ENCODE measurements around the gene MSH3. TPM values are rescaled to one million over a fixed set of nuclear protein-coding genes. Genes with fewer than 3 reads are reported as not detected.
A peak's percentile ranks its signal among the peaks of the same experiment; 100 is the strongest.

The MSH3 gene
- total and polyA plus RNA-seq, 2 of the 8 experiments (the other 6 are each of a cell fraction or from before 2014, with no cell fraction given) = 3.6 to 22.6 TPM

- H3K79me2 ChIP-seq (ENCODE audit: control insufficient read depth in 1 of 2, insufficient read depth in 2 of 2, low read length in 2 of 2) = no peaks in the 10 kb centered on the region
- H2BK15ac ChIP-seq (ENCODE audit: low read length) = no peak overlapping the region
- H2AK5ac ChIP-seq (ENCODE audit: low read depth, low read length) = no peak overlapping the region
- no peak overlapping the region for H3K27ac ChIP-seq (ENCODE audit: low read depth, low read length)
- no peaks in the 10 kb centered on the region; a peak in 1 of 8 replicates for H3K36me3 ChIP-seq (ENCODE audit: control insufficient read depth in 2 of 4, insufficient read depth in 4 of 4, low read length in 3 of 4)
- H3K4me2 ChIP-seq (ENCODE audit: insufficient read depth in 1 of 2, low read depth in 2 of 2, low read length in 2 of 2) = no peak overlapping the region
- H3K56ac ChIP-seq (replicated peaks; ENCODE audit: insufficient read length, low read depth, low read length) = no peak overlapping the region
- no peak for FAIRE-seq
- H4K5ac ChIP-seq (ENCODE audit: insufficient read length, low read depth, low read length) = no peak overlapping the region
- H3K9ac ChIP-seq (replicated peaks in 1 of 4; ENCODE audit: extremely low read depth in 1 of 4, low read depth in 3 of 4, low read length in 3 of 4) = no peak overlapping the region
- H3K23me2 ChIP-seq (ENCODE audit: low read depth, low read length) = no peaks in the 10 kb centered on the region; the same call in 1 of the 2 replicates
- 94% methylated on average over 1 of the region's 1 CpG; no CpG with 5 or more reads in 1 of the 2 experiments for WGBS, 2 experiments (ENCODE audit: extremely low coverage in 1 of 2, insufficient coverage in 1 of 2, insufficient read length in 1 of 2, insufficient replicate concordance in 2 of 2, low coverage in 1 of 2, low lambda C conversion rate in 2 of 2, missing lambda C conversion rate in 1 of 2)
- H4K8ac ChIP-seq (ENCODE audit: extremely low read depth, insufficient read depth, low read length) = no peak overlapping the region
- no peak overlapping the region for H2BK20ac ChIP-seq (ENCODE audit: low read length)
- H2AFZ ChIP-seq (ENCODE audit: low read length) = no peak overlapping the region
- H3K4me3 ChIP-seq (ENCODE audit: extremely low read depth in 1 of 4, insufficient read depth in 2 of 4, low read depth in 3 of 4, low read length in 4 of 4) = no peak overlapping the region
- H3K79me1 ChIP-seq (ENCODE audit: low read depth, low read length) = no peaks in the 10 kb centered on the region
- H4K91ac ChIP-seq (replicated peaks; ENCODE audit: insufficient read length, low read length) = no peak overlapping the region
- H2BK5ac ChIP-seq (ENCODE audit: low read depth, low read length) = no peak overlapping the region
- peaks cover 0 to 3% of the 10 kb centered on the region in 2 experiments; a peak in 1 of 4 replicates for H3K9me3 ChIP-seq (ENCODE audit: insufficient read depth in 2 of 2, low read depth in 1 of 2, low read length in 1 of 2)
- H4K20me1 ChIP-seq (replicated peaks in 1 of 2; ENCODE audit: control insufficient read depth in 1 of 2, insufficient read depth in 2 of 2, low read length in 2 of 2) = no peaks in the 10 kb centered on the region
- no peak overlapping the region for H3K23ac ChIP-seq (ENCODE audit: insufficient read length)
- H3K4me1 ChIP-seq (replicated peaks in 1 of 4; ENCODE audit: control insufficient read depth in 3 of 4, insufficient read depth in 4 of 4, low read length in 3 of 4) = no peaks in the 10 kb centered on the region
- POLR2A ChIA-PET (ENCODE audit: partially characterized antibody) = no interaction called here
- CTCF ChIA-PET (ENCODE audit: partially characterized antibody) = interaction anchor here (2.5 kb wide), 1 partner anchor 30 kb away, joined by 9 read pairs; no protein-coding TSS in a partner anchor
- no peak overlapping the region for H3K14ac ChIP-seq (ENCODE audit: insufficient read length)
- no peak overlapping the region for H2BK12ac ChIP-seq (ENCODE audit: low read depth, low read length)
- H2BK120ac ChIP-seq (replicated peaks; ENCODE audit: low read depth, low read length) = no peak overlapping the region
- H3K18ac ChIP-seq (ENCODE audit: extremely low read depth, low read length) = no peak overlapping the region
- H3K27me3 ChIP-seq (replicated peaks in 1 of 4; ENCODE audit: control insufficient read depth in 3 of 4, extremely low read depth in 1 of 4, insufficient read depth in 3 of 4, low read length in 3 of 4) = no peaks in the 10 kb centered on the region
- DNase-seq (ENCODE audit: low read depth in 1 of 2, low spot score in 2 of 2) = no peak
- H3K4ac ChIP-seq (replicated peaks; ENCODE audit: insufficient read length, low read depth, low read length) = no peak overlapping the region
- TF ChIP-seq EP300 (IDR thresholded peaks at IDR 0.05; ENCODE audit: borderline replicate concordance in 1 of 2, low read depth in 2 of 2, low read length in 2 of 2) (no peak), CEBPB (IDR thresholded peaks at IDR 0.05; ENCODE audit: low read depth, low read length) (peak; percentile 68; the same call in 1 of the 2 replicates), SP2 (IDR thresholded peaks at IDR 0.05; ENCODE audit: low read length) (no peak), RAD21 (IDR thresholded peaks at IDR 0.05 in 1 of 2, conservative IDR thresholded peaks at IDR 0.05 in 1 of 2; ENCODE audit: low read depth in 2 of 2, low read length in 2 of 2) (no peak), FOSL1 (IDR thresholded peaks at IDR 0.05; ENCODE audit: insufficient read depth, low read depth, low read length) (no peak), SIRT6 (IDR thresholded peaks at IDR 0.05; ENCODE audit: low read length) (no peak), CBX8 (IDR thresholded peaks at IDR 0.05; ENCODE audit: borderline replicate concordance, low read depth, low read length) (no peak)
Measured at GRCh38 chr5:80905405-80905804, 251.0 kb downstream of the MSH3 start.

Data from H1 (cell line).